Neural cell (in vitro differentiated cells): ENCODE measurements around the gene ERCC5. TPM values are rescaled to one million over a fixed set of nuclear protein-coding genes. Genes with fewer than 3 reads are reported as not detected.

Experiments used
- H2AFZ ChIP-seq: fragments of 200-600, 300-800 bp; sonication (generic), shearing (Covaris generic); 2 replicates; pipeline ENCODE4 v1.6.0; 2014; ENCODE audit warnings: low read depth, mild to moderate bottlenecking, antibody characterized with exemption, low read length, moderate library complexity
- H3F3A ChIP-seq: fragments of 200-600 bp; shearing (Covaris generic); 2 replicates; pipeline ENCODE4 v1.6.1; 2016; ENCODE audit warnings: mild to moderate bottlenecking, moderate library complexity, mixed read lengths, antibody characterized with exemption, low read length; ENCODE audit not compliant: insufficient read depth, poor library complexity, severe bottlenecking
- H3K27ac ChIP-seq: fragments of 200-600, 300-800 bp; sonication (generic), shearing (Covaris generic); 2 replicates; pipeline ENCODE4 v1.5.1; 2014; ENCODE audit warnings: mild to moderate bottlenecking, low read length, moderate library complexity
- H3K27me3 ChIP-seq: fragments of 300-800, 200-600 bp; sonication (generic), shearing (Covaris generic); 2 replicates; pipeline ENCODE4 v1.6.0; 2014; ENCODE audit warnings: mild to moderate bottlenecking, low read depth, low read length, moderate library complexity; ENCODE audit not compliant: insufficient read depth
- H3K36me3 ChIP-seq: fragments of 300-800, 200-600 bp; sonication (generic), shearing (Covaris generic); 2 replicates; pipeline ENCODE4 v1.5.1; 2014; ENCODE audit warnings: mild to moderate bottlenecking, antibody characterized with exemption, low read length, moderate library complexity; ENCODE audit not compliant: insufficient read depth
- H3K4me2 ChIP-seq: fragments of 300-800, 200-600 bp; sonication (generic), shearing (Covaris generic); 2 replicates; pipeline ENCODE4 v1.6.0; 2014; ENCODE audit warnings: mild to moderate bottlenecking, low read length
- H3K4me3 ChIP-seq: fragments of 300-800, 200-600 bp; sonication (generic), shearing (Covaris generic); 2 replicates; pipeline ENCODE4 v1.5.1; 2014; ENCODE audit warnings: mild to moderate bottlenecking, low read length, moderate library complexity
- H3K79me2 ChIP-seq: fragments of 200-600 bp; shearing (Covaris generic); replicated peaks from 2 replicates; pipeline ENCODE4 v1.6.0; 2014; ENCODE audit warnings: mild to moderate bottlenecking, low read length, moderate library complexity; ENCODE audit not compliant: insufficient read depth
- H3K9ac ChIP-seq: fragments of 300-800, 200-600 bp; sonication (generic), shearing (Covaris generic); 2 replicates; pipeline ENCODE4 v1.6.1; 2016; ENCODE audit warnings: mild to moderate bottlenecking, low read length, mixed read lengths
- H3K9me2 ChIP-seq: fragments of 200-600 bp; shearing (Covaris generic); 2 replicates; pipeline ENCODE4 v1.6.1; 2016; ENCODE audit warnings: mild to moderate bottlenecking, low read length, mixed read lengths; ENCODE audit not compliant: insufficient read depth
- H3K9me3 ChIP-seq: fragments of 200-600, 300-800 bp; sonication (generic), shearing (Covaris generic); 2 replicates; pipeline ENCODE4 v1.6.1; 2016; ENCODE audit warnings: mild to moderate bottlenecking, mixed run types, low read length, moderate library complexity, mixed read lengths
- H4K20me1 ChIP-seq: fragments of 200-600 bp; shearing (Covaris generic); 2 replicates; pipeline ENCODE4 v1.6.1; 2016; ENCODE audit warnings: mild to moderate bottlenecking, mixed run types; ENCODE audit not compliant: insufficient read depth
- EP300 ChIP-seq: fragments of 450-650 bp; conservative IDR thresholded peaks from 2 replicates; pipeline ENCODE4 v1.6.1; 2014; ENCODE audit warnings: antibody characterized with exemption, mild to moderate bottlenecking, moderate library complexity; ENCODE audit not compliant: poor library complexity, severe bottlenecking
- EZH2 ChIP-seq: fragments of 200-600, 300-800 bp; shearing (Covaris generic), sonication (generic); IDR thresholded peaks from 2 replicates; pipeline ENCODE4 v1.6.1; 2014; ENCODE audit warnings: antibody characterized with exemption, low read length, borderline replicate concordance, mild to moderate bottlenecking; ENCODE audit not compliant: insufficient read depth, poor library complexity, severe bottlenecking
- MXI1 ChIP-seq: fragments of 450-650 bp; conservative IDR thresholded peaks from 2 replicates; pipeline ENCODE4 v1.6.1; 2014; ENCODE audit warnings: antibody characterized with exemption, mild to moderate bottlenecking; ENCODE audit not compliant: poor library complexity, severe bottlenecking
- POLR2AphosphoS5 ChIP-seq: IDR thresholded peaks from 2 replicates; pipeline ENCODE4 v1.6.1; 2012
- RAD21 ChIP-seq: fragments of 450-650 bp; conservative IDR thresholded peaks from 2 replicates; pipeline ENCODE4 v1.6.1; 2014; ENCODE audit warnings: antibody characterized with exemption, mild to moderate bottlenecking, moderate library complexity
- SMC3 ChIP-seq: fragments of 450-650 bp; conservative IDR thresholded peaks from 2 replicates; pipeline ENCODE4 v1.6.1; 2014; ENCODE audit warnings: antibody characterized with exemption, mild to moderate bottlenecking, moderate library complexity; ENCODE audit not compliant: poor library complexity
- TAF1 ChIP-seq: IDR thresholded peaks from 2 replicates; pipeline ENCODE4 v1.6.1; 2012; ENCODE audit warnings: low read depth
- polyA plus RNA-seq: library from polyadenylated mRNA; depleted of rRNA; stranded (reverse); fragments of >200 nt; gene quantifications from 2 replicates; pipeline ENCODE4 v1.2.3, GENCODE V29; 2014
- TF ChIP-seq, protein P1 (sequence below): IDR thresholded peaks from 2 replicates; pipeline ENCODE4 v1.6.1; 2012; ENCODE audit warnings: borderline replicate concordance
- TF ChIP-seq, protein P2 (sequence below): fragments of 450-650 bp; IDR thresholded peaks from 2 replicates; pipeline ENCODE4 v1.5.1; 2014; ENCODE audit warnings: antibody characterized with exemption, mild to moderate bottlenecking, moderate library complexity; ENCODE audit not compliant: poor library complexity, severe bottlenecking

ERCC5 gene
- polyA plus RNA-seq, 1 donor from 2014 or later, result 67.5 TPM

DNA sequence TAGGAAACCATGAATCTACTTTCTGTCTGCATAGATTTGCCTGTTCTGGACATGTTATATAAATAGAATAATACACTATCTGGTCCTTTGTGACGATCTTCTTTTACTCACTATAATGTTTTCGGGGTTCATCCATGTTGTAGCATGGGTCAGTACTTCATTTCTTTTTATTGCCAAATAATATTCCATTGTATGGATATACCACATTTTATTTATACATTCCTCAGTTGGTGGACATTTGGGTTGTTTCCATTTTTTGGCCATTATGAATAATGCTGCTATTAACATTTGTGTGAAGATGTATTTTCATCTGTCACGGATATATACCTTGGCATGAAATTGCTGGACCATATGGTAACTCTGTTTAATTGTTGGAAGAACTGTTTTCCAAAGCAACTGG, 40.2 kb upstream of the ERCC5 start:
- no peaks in the 10 kb centered on the region for H3K79me2 ChIP-seq
- H3K4me2 ChIP-seq, result no peak overlapping the region
- H2AFZ ChIP-seq, result no peak overlapping the region

DNA sequence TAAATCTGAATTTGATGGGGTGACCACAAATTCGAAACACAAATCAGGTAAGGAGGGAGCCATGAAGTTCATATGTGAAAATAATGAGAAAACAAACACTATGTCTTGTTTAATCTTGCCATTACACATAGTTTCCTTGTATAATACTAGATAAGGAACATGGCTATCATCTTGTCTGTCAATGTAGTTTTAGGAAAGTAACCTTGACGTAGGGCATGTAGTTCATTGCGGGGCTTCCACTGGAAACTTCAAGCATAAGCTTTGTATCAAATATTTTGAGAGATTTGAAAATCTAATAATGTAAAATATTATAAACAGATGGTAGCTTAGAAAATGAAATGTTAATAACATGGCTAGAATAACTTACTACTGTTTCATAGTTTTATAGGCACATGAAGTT, 38.1 kb upstream of the ERCC5 start:
- H3K4me3 ChIP-seq, result no peak overlapping the region
- H2AFZ ChIP-seq, result no peak overlapping the region
- H3K4me2 ChIP-seq, result no peak overlapping the region
- no peaks in the 10 kb centered on the region for H3F3A ChIP-seq
- no peaks in the 10 kb centered on the region for H3K9me3 ChIP-seq
- H3K79me2 ChIP-seq, result no peaks in the 10 kb centered on the region
- TF ChIP-seq, protein P1, sequence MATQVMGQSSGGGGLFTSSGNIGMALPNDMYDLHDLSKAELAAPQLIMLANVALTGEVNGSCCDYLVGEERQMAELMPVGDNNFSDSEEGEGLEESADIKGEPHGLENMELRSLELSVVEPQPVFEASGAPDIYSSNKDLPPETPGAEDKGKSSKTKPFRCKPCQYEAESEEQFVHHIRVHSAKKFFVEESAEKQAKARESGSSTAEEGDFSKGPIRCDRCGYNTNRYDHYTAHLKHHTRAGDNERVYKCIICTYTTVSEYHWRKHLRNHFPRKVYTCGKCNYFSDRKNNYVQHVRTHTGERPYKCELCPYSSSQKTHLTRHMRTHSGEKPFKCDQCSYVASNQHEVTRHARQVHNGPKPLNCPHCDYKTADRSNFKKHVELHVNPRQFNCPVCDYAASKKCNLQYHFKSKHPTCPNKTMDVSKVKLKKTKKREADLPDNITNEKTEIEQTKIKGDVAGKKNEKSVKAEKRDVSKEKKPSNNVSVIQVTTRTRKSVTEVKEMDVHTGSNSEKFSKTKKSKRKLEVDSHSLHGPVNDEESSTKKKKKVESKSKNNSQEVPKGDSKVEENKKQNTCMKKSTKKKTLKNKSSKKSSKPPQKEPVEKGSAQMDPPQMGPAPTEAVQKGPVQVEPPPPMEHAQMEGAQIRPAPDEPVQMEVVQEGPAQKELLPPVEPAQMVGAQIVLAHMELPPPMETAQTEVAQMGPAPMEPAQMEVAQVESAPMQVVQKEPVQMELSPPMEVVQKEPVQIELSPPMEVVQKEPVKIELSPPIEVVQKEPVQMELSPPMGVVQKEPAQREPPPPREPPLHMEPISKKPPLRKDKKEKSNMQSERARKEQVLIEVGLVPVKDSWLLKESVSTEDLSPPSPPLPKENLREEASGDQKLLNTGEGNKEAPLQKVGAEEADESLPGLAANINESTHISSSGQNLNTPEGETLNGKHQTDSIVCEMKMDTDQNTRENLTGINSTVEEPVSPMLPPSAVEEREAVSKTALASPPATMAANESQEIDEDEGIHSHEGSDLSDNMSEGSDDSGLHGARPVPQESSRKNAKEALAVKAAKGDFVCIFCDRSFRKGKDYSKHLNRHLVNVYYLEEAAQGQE, result no peak
- TF ChIP-seq TAF1 (no peak), EZH2 (no peak), SMC3 (no peak), RAD21 (no peak), MXI1 (no peak), EP300 (no peak), POLR2AphosphoS5 (no peak)
- TF ChIP-seq, protein P2, sequence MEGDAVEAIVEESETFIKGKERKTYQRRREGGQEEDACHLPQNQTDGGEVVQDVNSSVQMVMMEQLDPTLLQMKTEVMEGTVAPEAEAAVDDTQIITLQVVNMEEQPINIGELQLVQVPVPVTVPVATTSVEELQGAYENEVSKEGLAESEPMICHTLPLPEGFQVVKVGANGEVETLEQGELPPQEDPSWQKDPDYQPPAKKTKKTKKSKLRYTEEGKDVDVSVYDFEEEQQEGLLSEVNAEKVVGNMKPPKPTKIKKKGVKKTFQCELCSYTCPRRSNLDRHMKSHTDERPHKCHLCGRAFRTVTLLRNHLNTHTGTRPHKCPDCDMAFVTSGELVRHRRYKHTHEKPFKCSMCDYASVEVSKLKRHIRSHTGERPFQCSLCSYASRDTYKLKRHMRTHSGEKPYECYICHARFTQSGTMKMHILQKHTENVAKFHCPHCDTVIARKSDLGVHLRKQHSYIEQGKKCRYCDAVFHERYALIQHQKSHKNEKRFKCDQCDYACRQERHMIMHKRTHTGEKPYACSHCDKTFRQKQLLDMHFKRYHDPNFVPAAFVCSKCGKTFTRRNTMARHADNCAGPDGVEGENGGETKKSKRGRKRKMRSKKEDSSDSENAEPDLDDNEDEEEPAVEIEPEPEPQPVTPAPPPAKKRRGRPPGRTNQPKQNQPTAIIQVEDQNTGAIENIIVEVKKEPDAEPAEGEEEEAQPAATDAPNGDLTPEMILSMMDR, result no peak
- no peaks in the 10 kb centered on the region for H3K9me2 ChIP-seq
- no peaks in the 10 kb centered on the region for H4K20me1 ChIP-seq
- H3K9ac ChIP-seq, result no peak overlapping the region
- H3K36me3 ChIP-seq, result no peaks in the 10 kb centered on the region
- no peaks in the 10 kb centered on the region for H3K27me3 ChIP-seq
- H3K27ac ChIP-seq, result no peak overlapping the region

More for the DNA sequence above, 40.2 kb upstream of the ERCC5 start:
- Histone ChIP-seq H4K20me1 (no peaks in the 10 kb centered on the region), H3K27ac (no peak overlapping the region), H3K9me2 (no peaks in the 10 kb centered on the region), H3K4me3 (no peak overlapping the region), H3K9ac (no peak overlapping the region), H3K36me3 (no peaks in the 10 kb centered on the region), H3K9me3 (no peaks in the 10 kb centered on the region), H3F3A (no peaks in the 10 kb centered on the region), H3K27me3 (no peaks in the 10 kb centered on the region)
- TF ChIP-seq, protein P1, result no peak
- TF ChIP-seq POLR2AphosphoS5 (no peak), EZH2 (no peak), RAD21 (no peak), TAF1 (no peak), EP300 (no peak), MXI1 (no peak), SMC3 (no peak)
- TF ChIP-seq, protein P2, result no peak
